Ramos (cell line): ENCODE data around the gene DRD5.

Source experiments
- in situ Hi-C: fragments of 300-500 bp; cut with MboI; formaldehyde crosslinking; loops from one replicate; pipeline ENCODE4 v1.14.3; 2022; ENCODE audit warnings: low sequenced_read_pairs; ENCODE audit not compliant: unreplicated experiment

DRD5 gene

GRCh38 chr4:9811806-9812205 is 30.4 kb downstream of the DRD5 start:
- in situ Hi-C loops = no loop called here

- in situ Hi-C loops = no loop called here
These were observed 31.3 kb downstream of the DRD5 start for GRCh38 chr4:9812501-9813340.

- in situ Hi-C loops = no loop called here
These were observed 34.9 kb downstream of the DRD5 start for GRCh38 chr4:9816285-9816684.

DNA sequence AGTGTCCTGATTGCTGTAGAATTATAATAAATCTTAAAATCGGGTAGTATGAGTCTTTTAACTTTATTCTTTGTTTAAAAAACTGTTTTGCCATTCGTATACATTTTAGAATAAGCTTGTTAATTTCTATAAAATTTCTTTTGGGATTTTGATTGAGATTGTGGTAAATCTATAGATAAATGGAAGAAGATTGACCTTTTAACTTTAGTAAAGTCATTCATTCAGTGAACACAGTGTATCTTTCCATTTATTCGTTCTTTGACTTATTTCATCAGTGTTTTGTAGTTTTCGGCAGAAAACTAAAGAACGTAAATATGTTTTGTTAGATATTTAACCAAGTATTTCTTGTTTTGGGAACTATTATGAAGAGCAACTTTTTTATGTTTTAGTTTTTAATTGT is 38.9 kb downstream of the DRD5 start:
- in situ Hi-C loops = no loop called here

- in situ Hi-C loops = no loop called here
These were observed 43.6 kb downstream of the DRD5 start for GRCh38 chr4:9825049-9825448.

GRCh38 chr4:9826551-9826950 is 45.1 kb downstream of the DRD5 start:
- in situ Hi-C loops = no loop called here

GRCh38 chr4:9832640-9833039 is 51.2 kb downstream of the DRD5 start:
- in situ Hi-C loops = no loop called here

GRCh38 chr4:9833421-9833820 is 52.0 kb downstream of the DRD5 start:
- in situ Hi-C loops = no loop called here
